ENCODE measurements around the gene PARVA. TPM values are rescaled to one million over a fixed set of nuclear protein-coding genes. Genes with fewer than 3 reads are reported as not detected.

Gene PARVA
- total and polyA plus RNA-seq, 2 donors from 2014 or later: 25.1 to 80.3 TPM

DNA sequence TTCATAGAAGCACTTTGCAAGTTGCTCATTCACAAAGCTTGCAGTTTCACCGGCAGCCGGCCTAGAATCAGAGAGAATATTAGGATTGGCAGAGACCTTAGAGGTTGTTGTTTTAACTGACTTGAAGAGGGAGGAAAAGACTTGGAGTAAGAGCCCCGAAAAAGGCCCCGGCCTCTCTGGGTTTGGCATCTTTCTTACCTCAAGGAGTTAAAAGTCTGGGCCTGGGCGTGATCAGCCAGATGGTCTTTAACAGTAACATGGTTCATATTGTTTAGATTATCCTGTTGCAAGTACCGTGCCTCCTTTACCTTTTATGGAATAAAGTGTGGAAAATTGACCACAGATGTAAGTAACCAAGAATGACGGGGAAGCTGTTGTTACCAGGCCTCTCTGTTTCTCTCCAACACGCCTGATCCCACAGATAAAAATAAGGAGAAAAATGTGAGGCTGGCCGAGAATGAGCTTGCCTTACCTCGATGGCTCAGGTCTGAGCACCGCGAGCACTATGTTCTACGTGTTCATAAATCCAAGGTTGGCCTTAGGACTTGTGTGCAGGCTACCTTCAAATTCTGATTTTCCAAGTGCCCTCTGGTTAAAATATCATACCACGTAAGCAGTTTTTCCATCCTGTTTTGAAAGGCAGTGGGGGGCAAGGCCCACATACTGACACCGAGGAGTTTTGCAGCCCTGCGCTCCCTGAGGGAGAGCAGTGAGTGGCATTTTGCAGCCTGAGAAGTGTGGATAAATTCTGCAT is 56.4 kb downstream of the PARVA start:
- FAIRE-seq (no peak), DNase-seq (peak in 1 of 5 donors; percentile 54)
- H3K4me3 ChIP-seq (ENCODE audit: low read length in 3 of 3): no peak overlapping the region
- no peaks in the 10 kb centered on the region for H3K9me3 ChIP-seq (ENCODE audit: control insufficient read depth in 2 of 3, insufficient read depth in 1 of 3, low read length in 3 of 3)
- H3K27me3 ChIP-seq (ENCODE audit: control insufficient read depth, insufficient read depth, low read length): no peaks in the 10 kb centered on the region
- H3K4me1 ChIP-seq (ENCODE audit: control insufficient read depth in 2 of 3, insufficient read depth in 2 of 3, low read depth in 1 of 3, low read length in 3 of 3): peaks cover 3 to 12% (median 6%) of the 10 kb centered on the region in 3 donors
- no peak overlapping the region for H3K27ac ChIP-seq (ENCODE audit: low read depth in 2 of 2, low read length in 2 of 2)
- H3K36me3 ChIP-seq (ENCODE audit: control insufficient read depth in 2 of 3, insufficient read depth in 3 of 3, low read length in 3 of 3): no peaks in the 10 kb centered on the region
- no peak overlapping the region for H3K9ac ChIP-seq (ENCODE audit: low read length in 3 of 3)
- no peak for TF ChIP-seq CTCF (IDR thresholded peaks at IDR 0.05; ENCODE audit: borderline replicate concordance, extremely low read depth, insufficient read depth)
- intact Hi-C loops (cut with DNase I): no loop called here

- Histone ChIP-seq H3K27me3 (ENCODE audit: control insufficient read depth, insufficient read depth, low read length) (no peaks in the 10 kb centered on the region), H3K36me3 (ENCODE audit: control insufficient read depth in 2 of 3, insufficient read depth in 3 of 3, low read length in 3 of 3) (no peaks in the 10 kb centered on the region), H3K4me3 (ENCODE audit: low read length in 3 of 3) (no peak overlapping the region), H3K9me3 (ENCODE audit: control insufficient read depth in 2 of 3, insufficient read depth in 1 of 3, low read length in 3 of 3) (no peaks in the 10 kb centered on the region), H3K9ac (ENCODE audit: low read length in 3 of 3) (no peak overlapping the region), H3K27ac (ENCODE audit: low read depth in 2 of 2, low read length in 2 of 2) (no peak overlapping the region), H3K4me1 (ENCODE audit: control insufficient read depth in 2 of 3, insufficient read depth in 2 of 3, low read depth in 1 of 3, low read length in 3 of 3) (peaks cover 3 to 12% (median 6%) of the 10 kb centered on the region in 3 donors)
- no peak for TF ChIP-seq CTCF (IDR thresholded peaks at IDR 0.05; ENCODE audit: borderline replicate concordance, extremely low read depth, insufficient read depth)
- intact Hi-C loops (cut with DNase I): no loop called here
- DNase-seq: no peak
- FAIRE-seq: no peak
Measured at GRCh38 chr11:12434325-12434654, 56.9 kb downstream of the PARVA start.

DNA sequence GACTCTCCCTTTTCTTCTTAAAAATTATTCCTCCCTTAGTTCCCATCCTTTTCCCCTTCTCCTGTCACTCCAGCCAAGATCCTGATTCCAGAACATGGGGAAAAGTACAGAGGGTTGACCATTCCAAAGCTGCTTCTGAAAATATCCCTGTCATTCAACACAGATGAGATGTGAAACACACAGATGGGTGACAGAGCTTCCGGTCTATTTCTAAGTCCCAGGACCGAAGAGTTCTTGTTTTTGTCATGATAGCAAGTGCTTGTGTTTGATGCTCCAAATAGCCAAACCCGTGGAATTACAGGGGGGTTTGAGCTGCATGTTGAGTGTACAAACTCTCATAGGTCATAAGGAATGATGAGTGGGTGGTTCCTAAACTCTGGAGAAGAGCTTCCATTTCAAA is 57.9 kb downstream of the PARVA start:
- Histone ChIP-seq H3K9me3 (ENCODE audit: control insufficient read depth in 2 of 3, insufficient read depth in 1 of 3, low read length in 3 of 3) (no peaks in the 10 kb centered on the region), H3K4me1 (ENCODE audit: control insufficient read depth in 2 of 3, insufficient read depth in 2 of 3, low read depth in 1 of 3, low read length in 3 of 3) (peaks cover 3 to 12% (median 6%) of the 10 kb centered on the region in 3 donors), H3K27ac (ENCODE audit: low read depth in 2 of 2, low read length in 2 of 2) (no peak overlapping the region), H3K27me3 (ENCODE audit: control insufficient read depth, insufficient read depth, low read length) (no peaks in the 10 kb centered on the region), H3K9ac (ENCODE audit: low read length in 3 of 3) (no peak overlapping the region), H3K36me3 (ENCODE audit: control insufficient read depth in 2 of 3, insufficient read depth in 3 of 3, low read length in 3 of 3) (no peaks in the 10 kb centered on the region), H3K4me3 (ENCODE audit: low read length in 3 of 3) (no peak overlapping the region)
- no peak for DNase-seq
- TF ChIP-seq CTCF (IDR thresholded peaks at IDR 0.05; ENCODE audit: borderline replicate concordance, extremely low read depth, insufficient read depth): no peak
- intact Hi-C loops (cut with DNase I): no loop called here
- FAIRE-seq: no peak

All from kidney (tissue), 14 donors.